Measurements from ENCODE around the gene SPAG16. TPM values are rescaled to one million over a fixed set of nuclear protein-coding genes. Genes with fewer than 3 reads are reported as not detected.

The SPAG16 gene
- total and polyA plus RNA-seq, 2 donors = 32.0 to 45.0 TPM

- DNase-seq (ENCODE audit: low read depth in 6 of 9, low spot score in 9 of 9) = no peak
- Histone ChIP-seq H3K9me3 (ENCODE audit: control insufficient read depth in 2 of 2, insufficient read depth in 1 of 2, low read length in 1 of 2) (no peaks in the 10 kb centered on the region), H3K27me3 (ENCODE audit: control insufficient read depth in 2 of 2, insufficient read depth in 1 of 2, low read length in 1 of 2) (no peaks in the 10 kb centered on the region), H3K4me1 (ENCODE audit: control insufficient read depth in 2 of 2, insufficient read depth in 2 of 2, low read length in 2 of 2) (no peaks in the 10 kb centered on the region), H3K4me3 (ENCODE audit: low read length in 2 of 2) (no peak overlapping the region), H3K27ac (ENCODE audit: low read depth in 1 of 2, low read length in 1 of 2) (no peak overlapping the region), H3K36me3 (ENCODE audit: control insufficient read depth in 2 of 2, insufficient read depth in 2 of 2, low read length in 1 of 2) (no peaks in the 10 kb centered on the region)
- 82% methylated on average over 7 of the region's 7 CpGs for WGBS
Measured at GRCh38 chr2:214311031-214311533, 1026.8 kb downstream of the SPAG16 start.

DNA sequence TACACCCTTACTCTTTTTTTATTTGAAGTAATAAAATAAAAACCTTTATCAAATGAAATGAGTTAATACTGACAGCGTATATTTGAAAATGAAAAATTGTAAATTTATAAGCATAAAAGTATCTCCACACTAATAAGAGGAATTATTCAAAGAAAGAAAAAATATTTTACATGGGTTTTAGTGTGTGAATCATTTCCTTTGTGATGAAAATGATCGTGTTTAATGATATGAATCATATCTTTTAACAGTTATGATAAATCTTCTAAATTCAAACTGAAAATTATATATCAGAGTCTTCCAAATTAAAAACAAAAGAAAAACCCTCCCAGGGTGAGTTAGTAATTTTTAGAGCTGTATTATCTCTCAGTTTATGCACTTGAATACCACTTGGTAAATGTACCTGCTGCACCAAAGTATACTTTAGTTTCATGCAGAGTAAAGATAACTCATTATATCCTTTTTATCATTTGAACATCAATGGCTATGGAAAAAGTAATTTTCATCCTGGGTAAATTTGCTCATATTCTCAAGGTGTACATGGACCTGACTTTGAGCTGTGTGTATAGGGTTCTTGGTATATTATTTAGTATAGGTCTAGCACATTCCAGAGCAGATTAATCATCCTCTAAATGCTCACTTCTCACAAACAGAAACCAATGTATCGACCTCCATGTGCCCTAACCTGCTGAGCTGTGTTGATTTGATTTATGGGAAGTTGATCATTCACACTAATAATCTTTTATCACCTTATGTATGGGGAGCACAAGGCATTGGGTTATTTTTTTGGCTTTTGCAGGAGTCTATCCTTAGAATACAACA is 1027.9 kb downstream of the SPAG16 start:
- Histone ChIP-seq H3K27ac (ENCODE audit: low read depth in 1 of 2, low read length in 1 of 2) (no peak overlapping the region), H3K4me3 (ENCODE audit: low read length in 2 of 2) (no peak overlapping the region), H3K4me1 (ENCODE audit: control insufficient read depth in 2 of 2, insufficient read depth in 2 of 2, low read length in 2 of 2) (no peaks in the 10 kb centered on the region), H3K27me3 (ENCODE audit: control insufficient read depth in 2 of 2, insufficient read depth in 1 of 2, low read length in 1 of 2) (no peaks in the 10 kb centered on the region), H3K36me3 (ENCODE audit: control insufficient read depth in 2 of 2, insufficient read depth in 2 of 2, low read length in 1 of 2) (no peaks in the 10 kb centered on the region), H3K9me3 (ENCODE audit: control insufficient read depth in 2 of 2, insufficient read depth in 1 of 2, low read length in 1 of 2) (no peaks in the 10 kb centered on the region)
- DNase-seq (ENCODE audit: low read depth in 6 of 9, low spot score in 9 of 9) = no peak
- whole genome bisulfite sequencing = 78% methylated on average over 3 of the region's 3 CpGs

GRCh38 chr2:214315324-214315723 is 1031.1 kb downstream of the SPAG16 start:
- H3K4me3 ChIP-seq (ENCODE audit: low read length in 2 of 2) = no peak overlapping the region
- no peaks in the 10 kb centered on the region for H3K4me1 ChIP-seq (ENCODE audit: control insufficient read depth in 2 of 2, insufficient read depth in 2 of 2, low read length in 2 of 2)
- H3K36me3 ChIP-seq (ENCODE audit: control insufficient read depth in 2 of 2, insufficient read depth in 2 of 2, low read length in 1 of 2) = no peaks in the 10 kb centered on the region
- no peak for DNase-seq (ENCODE audit: low read depth in 6 of 9, low spot score in 9 of 9)
- WGBS = 97% methylated on average over 3 of the region's 3 CpGs
- no peaks in the 10 kb centered on the region for H3K27me3 ChIP-seq (ENCODE audit: control insufficient read depth in 2 of 2, insufficient read depth in 1 of 2, low read length in 1 of 2)
- no peaks in the 10 kb centered on the region for H3K9me3 ChIP-seq (ENCODE audit: control insufficient read depth in 2 of 2, insufficient read depth in 1 of 2, low read length in 1 of 2)
- no peak overlapping the region for H3K27ac ChIP-seq (ENCODE audit: low read depth in 1 of 2, low read length in 1 of 2)

DNA sequence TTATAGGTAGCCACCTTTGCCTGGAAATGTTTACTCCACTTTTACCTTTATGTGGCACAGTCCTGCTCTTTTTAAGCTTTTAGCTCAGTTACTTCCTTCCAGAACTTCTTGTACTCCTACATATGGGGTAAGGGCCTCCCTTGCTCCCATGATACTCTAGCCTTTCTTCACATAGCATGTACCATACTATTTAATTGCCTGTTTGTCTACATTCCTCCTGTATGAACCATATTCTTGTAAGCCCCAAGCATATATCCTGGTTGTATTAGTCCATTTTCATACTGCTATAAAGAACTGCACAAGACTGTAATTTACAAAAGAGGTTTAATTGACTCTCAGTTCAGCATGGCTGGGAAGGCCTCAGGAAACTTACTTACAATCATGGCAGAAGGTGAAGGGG is 1035.9 kb downstream of the SPAG16 start:
- Histone ChIP-seq H3K4me1 (ENCODE audit: control insufficient read depth in 2 of 2, insufficient read depth in 2 of 2, low read length in 2 of 2) (no peaks in the 10 kb centered on the region), H3K27me3 (ENCODE audit: control insufficient read depth in 2 of 2, insufficient read depth in 1 of 2, low read length in 1 of 2) (no peaks in the 10 kb centered on the region), H3K27ac (ENCODE audit: low read depth in 1 of 2, low read length in 1 of 2) (no peak overlapping the region), H3K36me3 (ENCODE audit: control insufficient read depth in 2 of 2, insufficient read depth in 2 of 2, low read length in 1 of 2) (no peaks in the 10 kb centered on the region), H3K4me3 (ENCODE audit: low read length in 2 of 2) (no peak overlapping the region), H3K9me3 (ENCODE audit: control insufficient read depth in 2 of 2, insufficient read depth in 1 of 2, low read length in 1 of 2) (no peaks in the 10 kb centered on the region)
- DNase-seq (ENCODE audit: low read depth in 6 of 9, low spot score in 9 of 9) = no peak

DNA sequence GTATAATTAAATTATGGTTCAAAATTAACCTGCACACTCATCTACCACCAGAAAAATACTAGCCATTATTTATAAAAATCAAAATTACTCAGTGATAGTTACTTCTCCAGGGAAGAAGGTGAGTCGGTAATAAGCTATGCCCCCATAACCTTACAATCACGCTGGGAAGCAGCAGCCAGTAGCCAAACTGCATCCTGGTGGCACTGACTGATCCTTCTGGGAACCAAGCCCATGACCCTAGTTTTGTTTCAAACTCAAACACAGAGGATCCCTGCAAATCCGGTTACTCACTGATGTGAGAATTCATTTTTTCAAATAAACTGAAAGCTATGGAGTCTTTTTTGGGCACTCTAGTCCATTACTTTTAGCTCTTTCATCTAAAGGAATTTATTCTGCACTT is 1038.4 kb downstream of the SPAG16 start:
- Histone ChIP-seq H3K27ac (ENCODE audit: low read depth in 1 of 2, low read length in 1 of 2) (no peak overlapping the region), H3K4me3 (ENCODE audit: low read length in 2 of 2) (no peak overlapping the region), H3K9me3 (ENCODE audit: control insufficient read depth in 2 of 2, insufficient read depth in 1 of 2, low read length in 1 of 2) (no peaks in the 10 kb centered on the region), H3K36me3 (ENCODE audit: control insufficient read depth in 2 of 2, insufficient read depth in 2 of 2, low read length in 1 of 2) (no peaks in the 10 kb centered on the region), H3K27me3 (ENCODE audit: control insufficient read depth in 2 of 2, insufficient read depth in 1 of 2, low read length in 1 of 2) (no peaks in the 10 kb centered on the region), H3K4me1 (ENCODE audit: control insufficient read depth in 2 of 2, insufficient read depth in 2 of 2, low read length in 2 of 2) (no peaks in the 10 kb centered on the region)
- WGBS = 91% methylated on average over 3 of the region's 3 CpGs
- DNase-seq (ENCODE audit: low read depth in 6 of 9, low spot score in 9 of 9) = no peak

- no peak for DNase-seq (ENCODE audit: low read depth in 6 of 9, low spot score in 9 of 9)
- Histone ChIP-seq H3K4me3 (ENCODE audit: low read length in 2 of 2) (no peak overlapping the region), H3K4me1 (ENCODE audit: control insufficient read depth in 2 of 2, insufficient read depth in 2 of 2, low read length in 2 of 2) (no peaks in the 10 kb centered on the region), H3K27ac (ENCODE audit: low read depth in 1 of 2, low read length in 1 of 2) (no peak overlapping the region), H3K27me3 (ENCODE audit: control insufficient read depth in 2 of 2, insufficient read depth in 1 of 2, low read length in 1 of 2) (no peaks in the 10 kb centered on the region), H3K9me3 (ENCODE audit: control insufficient read depth in 2 of 2, insufficient read depth in 1 of 2, low read length in 1 of 2) (no peaks in the 10 kb centered on the region), H3K36me3 (ENCODE audit: control insufficient read depth in 2 of 2, insufficient read depth in 2 of 2, low read length in 1 of 2) (no peaks in the 10 kb centered on the region)
- WGBS = 95% methylated on average over 1 of the region's 1 CpG
Measured at GRCh38 chr2:214325404-214325803, 1041.1 kb downstream of the SPAG16 start.

DNA sequence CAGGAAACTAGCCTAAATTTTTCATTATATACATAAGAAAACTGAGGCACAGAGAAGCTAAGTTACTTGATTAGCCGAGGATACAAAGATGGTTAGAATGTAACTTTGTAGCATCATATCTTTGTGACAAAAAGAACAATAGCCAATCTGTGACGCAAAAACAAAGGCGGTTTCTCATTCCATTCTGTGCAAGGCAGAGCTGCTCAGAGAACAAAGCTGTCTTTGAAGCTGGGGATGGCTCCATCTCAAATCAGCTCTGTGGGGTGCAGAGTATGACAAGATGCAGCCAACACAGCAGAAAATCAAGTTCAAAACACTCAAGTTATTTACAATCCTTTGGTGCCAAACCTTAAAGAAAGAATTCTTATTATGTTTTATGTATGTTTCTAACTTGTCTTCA is 1044.7 kb downstream of the SPAG16 start:
- no peaks in the 10 kb centered on the region for H3K27me3 ChIP-seq (ENCODE audit: control insufficient read depth in 2 of 2, insufficient read depth in 1 of 2, low read length in 1 of 2)
- no peaks in the 10 kb centered on the region for H3K36me3 ChIP-seq (ENCODE audit: control insufficient read depth in 2 of 2, insufficient read depth in 2 of 2, low read length in 1 of 2)
- no peaks in the 10 kb centered on the region for H3K9me3 ChIP-seq (ENCODE audit: control insufficient read depth in 2 of 2, insufficient read depth in 1 of 2, low read length in 1 of 2)
- H3K27ac ChIP-seq (ENCODE audit: low read depth in 1 of 2, low read length in 1 of 2) = no peak overlapping the region
- 90% methylated on average over 3 of the region's 3 CpGs for WGBS
- no peaks in the 10 kb centered on the region for H3K4me1 ChIP-seq (ENCODE audit: control insufficient read depth in 2 of 2, insufficient read depth in 2 of 2, low read length in 2 of 2)
- no peak for DNase-seq (ENCODE audit: low read depth in 6 of 9, low spot score in 9 of 9)
- no peak overlapping the region for H3K4me3 ChIP-seq (ENCODE audit: low read length in 2 of 2)

DNA sequence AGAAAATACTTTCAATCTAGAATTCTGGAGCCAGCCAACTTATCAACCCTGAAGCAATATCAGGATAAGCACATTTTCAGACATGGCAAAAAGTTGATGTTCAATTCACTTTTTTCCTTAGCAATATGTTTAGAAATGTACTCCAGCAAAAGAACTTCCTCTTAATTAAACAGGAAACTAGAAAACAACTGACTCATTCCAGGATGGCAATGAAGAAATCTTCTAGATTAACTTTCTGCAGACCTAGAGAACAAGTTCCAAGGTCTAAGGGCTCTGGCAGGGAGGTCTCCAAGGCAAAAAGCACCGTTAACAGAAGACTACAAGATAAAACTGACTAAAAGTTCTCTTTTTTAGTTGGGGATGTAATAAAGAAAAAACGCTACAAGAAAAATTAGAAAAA is 1057.4 kb downstream of the SPAG16 start:
- Histone ChIP-seq H3K27ac (ENCODE audit: low read depth in 1 of 2, low read length in 1 of 2) (no peak overlapping the region), H3K4me1 (ENCODE audit: control insufficient read depth in 2 of 2, insufficient read depth in 2 of 2, low read length in 2 of 2) (no peaks in the 10 kb centered on the region), H3K9me3 (ENCODE audit: control insufficient read depth in 2 of 2, insufficient read depth in 1 of 2, low read length in 1 of 2) (no peaks in the 10 kb centered on the region), H3K36me3 (ENCODE audit: control insufficient read depth in 2 of 2, insufficient read depth in 2 of 2, low read length in 1 of 2) (no peaks in the 10 kb centered on the region), H3K4me3 (ENCODE audit: low read length in 2 of 2) (no peak overlapping the region), H3K27me3 (ENCODE audit: control insufficient read depth in 2 of 2, insufficient read depth in 1 of 2, low read length in 1 of 2) (no peaks in the 10 kb centered on the region)
- DNase-seq (ENCODE audit: low read depth in 6 of 9, low spot score in 9 of 9) = no peak
- 57% methylated on average over 2 of the region's 2 CpGs for WGBS

GRCh38 chr2:214358506-214358905 is 1074.2 kb downstream of the SPAG16 start:
- no peaks in the 10 kb centered on the region for H3K4me1 ChIP-seq (ENCODE audit: control insufficient read depth in 2 of 2, insufficient read depth in 2 of 2, low read length in 2 of 2)
- WGBS = 65% methylated on average over 1 of the region's 1 CpG
- DNase-seq (ENCODE audit: low read depth in 6 of 9, low spot score in 9 of 9) = no peak
- H3K36me3 ChIP-seq (ENCODE audit: control insufficient read depth in 2 of 2, insufficient read depth in 2 of 2, low read length in 1 of 2) = no peaks in the 10 kb centered on the region
- no peak overlapping the region for H3K27ac ChIP-seq (ENCODE audit: low read depth in 1 of 2, low read length in 1 of 2)
- H3K4me3 ChIP-seq (ENCODE audit: low read length in 2 of 2) = no peak overlapping the region
- H3K27me3 ChIP-seq (ENCODE audit: control insufficient read depth in 2 of 2, insufficient read depth in 1 of 2, low read length in 1 of 2) = no peaks in the 10 kb centered on the region
- H3K9me3 ChIP-seq (ENCODE audit: control insufficient read depth in 2 of 2, insufficient read depth in 1 of 2, low read length in 1 of 2) = no peaks in the 10 kb centered on the region

Data from thymus (tissue), 11 donors.